ENCODE data around the gene GFER.
"Not testable (repeated sequence)": the region's sequence is repeated elsewhere in the genome, so short reads cannot be mapped to it uniquely, and the experiment has no call there.

GFER gene

GRCh38 chr16:1983544-1984346, at the start of gene GFER:
TSS of gene GFER (plus strand) at chr16:1984193. CDS start at chr16:1984219, 26 bp downstream.
- TF ChIP-seq CTCF (IDR thresholded peaks at IDR 0.05; ENCODE audit: control insufficient read depth, insufficient read depth, low read depth, low read length, missing control alignments) = peak; percentile 22
- DNase-seq (ENCODE audit: low read depth) = peak; percentile 52
- H3K4me3 ChIP-seq (ENCODE audit: control insufficient read depth, low read depth, low read length) = peak within 1 kb of the TSS; percentile 75

GRCh38 chr16:1936945-1937479, 47.0 kb upstream of the GFER start:
- no peak overlapping the region for H3K4me3 ChIP-seq (ENCODE audit: control insufficient read depth, low read depth, low read length)
- DNase-seq (ENCODE audit: low read depth) = no peak
- no peak for TF ChIP-seq CTCF (IDR thresholded peaks at IDR 0.05; ENCODE audit: control insufficient read depth, insufficient read depth, low read depth, low read length, missing control alignments)

- no peak overlapping the region for H3K4me3 ChIP-seq (ENCODE audit: control insufficient read depth, low read depth, low read length)
- TF ChIP-seq CTCF (IDR thresholded peaks at IDR 0.05; ENCODE audit: control insufficient read depth, insufficient read depth, low read depth, low read length, missing control alignments) = no peak
- no peak for DNase-seq (ENCODE audit: low read depth)
Observed at GRCh38 chr16:1938316-1938715, 45.7 kb upstream of the GFER start.

- DNase-seq (ENCODE audit: low read depth) = no peak
- H3K4me3 ChIP-seq (ENCODE audit: control insufficient read depth, low read depth, low read length) = no peak overlapping the region
- no peak for TF ChIP-seq CTCF (IDR thresholded peaks at IDR 0.05; ENCODE audit: control insufficient read depth, insufficient read depth, low read depth, low read length, missing control alignments)
Observed at GRCh38 chr16:1938910-1939309, 45.1 kb upstream of the GFER start.

- not testable (repeated sequence) for DNase-seq (ENCODE audit: low read depth); H3K4me3 ChIP-seq (ENCODE audit: control insufficient read depth, low read depth, low read length)
Observed at GRCh38 chr16:1939833-1940232, 44.2 kb upstream of the GFER start.

GRCh38 chr16:1940273-1941161, 43.5 kb upstream of the GFER start:
- no peak overlapping the region for H3K4me3 ChIP-seq (ENCODE audit: control insufficient read depth, low read depth, low read length)
- no peak for DNase-seq (ENCODE audit: low read depth)
- no peak for TF ChIP-seq CTCF (IDR thresholded peaks at IDR 0.05; ENCODE audit: control insufficient read depth, insufficient read depth, low read depth, low read length, missing control alignments)
